HG03066 (cell line): Measurements from ENCODE around the gene FAM98C.
"Not testable (repeated sequence)": the region's sequence is repeated elsewhere in the genome, so short reads cannot be mapped to it uniquely, and the experiment has no call there.

Experiments used
- ATAC-seq: cut with Tn5 transposase; IDR thresholded peaks from one replicate; pipeline ENCODE4 v1.9.1; 2021; ENCODE audit warnings: low read depth; ENCODE audit not compliant: unreplicated experiment

Gene FAM98C

DNA sequence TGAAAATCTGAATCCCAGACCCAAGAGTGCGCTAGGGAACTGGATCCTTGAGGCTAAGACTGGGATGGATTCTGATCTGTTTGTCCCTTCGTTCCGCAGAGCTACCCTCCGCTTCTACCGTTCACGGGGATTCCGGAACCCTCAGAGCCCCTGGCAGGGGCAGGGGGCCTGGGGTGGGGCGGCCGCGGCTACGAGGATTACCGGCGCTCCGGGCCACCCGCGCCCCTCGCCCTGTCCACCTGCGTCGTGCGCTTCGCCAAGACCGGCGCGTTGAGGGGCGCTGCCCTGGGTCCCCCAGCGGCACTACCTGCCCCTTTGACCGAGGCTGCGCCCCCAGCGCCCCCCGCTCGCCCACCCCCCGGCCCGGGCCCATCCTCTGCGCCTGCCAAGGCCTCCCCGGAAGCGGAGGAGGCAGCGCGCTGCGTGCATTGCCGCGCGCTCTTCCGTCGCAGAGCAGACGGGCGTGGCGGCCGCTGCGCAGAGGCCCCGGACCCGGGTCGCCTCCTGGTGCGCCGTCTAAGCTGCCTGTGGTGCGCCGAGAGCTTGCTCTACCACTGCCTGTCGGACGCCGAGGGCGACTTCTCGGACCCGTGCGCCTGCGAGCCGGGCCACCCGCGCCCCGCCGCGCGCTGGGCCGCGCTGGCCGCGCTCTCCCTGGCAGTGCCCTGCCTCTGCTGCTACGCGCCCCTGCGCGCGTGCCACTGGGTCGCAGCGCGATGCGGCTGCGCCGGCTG lies 7.3 kb upstream of the FAM98C start:
- ATAC-seq: no peak

- no peak for ATAC-seq
These were observed 3.8 kb upstream of the FAM98C start for GRCh38 chr19:38399081-38399480.

DNA sequence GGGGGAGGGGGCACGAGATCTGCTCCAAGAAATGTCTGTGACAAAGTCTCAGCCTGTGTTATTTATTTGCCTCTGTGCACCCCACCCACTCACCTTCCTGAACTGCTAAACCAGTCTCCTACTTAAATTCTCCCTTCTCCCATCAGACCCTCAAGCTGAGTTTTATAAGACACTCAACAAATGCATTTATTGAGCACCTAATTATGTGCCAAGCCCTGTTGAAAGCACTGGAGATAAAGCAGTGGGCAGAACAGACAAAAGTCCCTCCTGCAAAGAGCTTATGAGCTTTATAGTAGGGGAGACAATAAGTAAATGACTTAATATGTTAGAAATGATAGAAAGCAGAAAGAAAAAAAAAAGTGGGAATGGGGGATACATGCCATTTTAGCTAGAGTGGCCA lies 3.4 kb upstream of the FAM98C start:
- ATAC-seq: no peak

DNA sequence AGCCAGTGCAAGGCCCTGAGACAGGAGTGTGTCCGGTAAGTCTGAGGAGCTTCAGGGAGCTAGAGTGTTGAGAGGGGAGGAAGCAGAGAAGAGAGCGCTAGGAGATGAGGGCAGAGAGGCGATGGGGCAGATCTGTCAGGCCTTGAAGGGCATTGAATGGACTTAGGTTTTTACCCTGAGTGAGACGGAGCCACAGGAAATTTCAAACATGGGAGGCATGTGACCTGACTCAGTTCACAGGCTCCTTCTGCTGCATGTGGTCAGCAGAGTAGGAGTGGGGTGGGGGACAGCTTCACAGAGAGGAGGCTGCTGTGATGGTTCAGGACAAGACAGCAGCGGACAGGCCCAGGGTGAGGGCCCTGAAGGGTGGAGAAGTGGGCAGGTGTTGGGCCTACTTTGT lies 2.5 kb upstream of the FAM98C start:
- ATAC-seq: no peak

DNA sequence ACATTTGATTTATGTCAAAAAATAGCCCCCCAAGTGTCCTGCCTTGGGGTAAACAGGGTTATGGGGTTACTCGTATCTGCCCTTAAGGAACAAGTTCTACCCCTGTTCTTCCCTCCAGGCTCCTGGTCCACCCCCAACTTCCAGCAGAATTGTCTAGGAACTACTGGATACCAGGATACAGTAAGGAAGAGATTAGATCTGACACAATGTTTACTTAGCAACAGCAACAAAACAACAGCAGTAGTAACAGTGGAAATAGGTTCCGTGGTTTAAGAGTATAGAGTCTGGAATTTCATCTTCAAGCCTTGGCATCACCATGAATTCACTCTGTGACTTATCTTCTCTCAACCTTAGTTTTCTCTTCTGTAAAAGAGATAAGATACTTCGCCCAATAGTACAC lies 1.7 kb upstream of the FAM98C start:
- no peak for ATAC-seq

DNA sequence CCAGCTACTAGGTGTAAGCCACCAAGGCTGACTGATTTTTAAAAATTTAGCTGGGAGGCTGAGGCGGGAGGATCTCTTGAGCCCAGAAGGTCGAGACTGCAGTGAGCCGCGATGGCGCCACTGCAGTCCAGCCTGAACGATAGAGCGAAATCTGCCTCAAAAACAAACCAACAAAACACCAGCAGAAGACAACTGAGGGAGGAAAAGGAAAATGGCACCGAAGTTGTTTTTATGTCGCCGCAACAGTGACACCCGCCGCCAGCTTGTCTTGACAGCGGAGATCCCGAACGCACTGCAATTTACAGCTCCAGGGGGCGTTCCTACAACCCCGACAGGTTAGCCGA lies 298 bp upstream of the FAM98C start:
- peak; percentile 8 for ATAC-seq

DNA sequence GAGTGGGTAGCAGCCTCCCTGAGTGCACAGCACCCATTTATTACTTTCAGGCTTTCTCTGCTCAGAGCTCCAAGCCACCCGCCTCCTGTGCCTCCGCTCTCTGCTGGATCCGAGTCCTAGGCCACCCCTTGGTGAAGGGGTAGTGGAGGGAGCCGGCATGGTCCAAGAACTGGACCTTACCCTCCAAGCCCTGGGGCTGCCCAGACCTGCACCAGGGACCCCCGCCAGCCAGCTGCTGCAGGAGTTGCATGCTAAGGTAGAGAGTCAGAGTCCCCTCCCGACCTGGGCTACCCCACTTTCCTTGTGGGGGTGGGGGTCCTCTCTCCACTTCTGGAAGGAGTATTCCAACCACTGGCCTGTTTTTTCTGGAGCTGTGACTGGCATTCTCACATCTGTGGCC lies 2.0 kb downstream of the FAM98C start:
- no peak for ATAC-seq

DNA sequence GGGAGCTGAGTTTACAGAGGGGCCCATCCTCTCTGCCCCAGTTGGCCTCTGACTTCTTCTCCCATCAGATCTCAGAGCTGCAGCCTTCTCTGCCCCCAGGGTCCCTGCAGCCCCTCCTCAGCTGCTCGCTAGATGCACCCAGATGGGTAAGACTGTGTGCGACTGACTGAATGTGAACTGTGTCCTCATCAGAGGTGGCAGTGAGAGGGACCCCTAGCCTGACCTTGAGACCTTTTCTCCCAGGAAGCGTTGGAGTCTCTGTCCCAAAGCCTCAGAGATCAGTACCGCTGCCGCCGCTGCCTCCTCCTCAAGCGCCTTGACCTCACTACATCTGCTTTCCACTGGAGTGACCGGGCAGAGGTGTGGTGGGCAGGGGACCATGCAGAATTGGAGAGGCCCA lies 2.4 kb downstream of the FAM98C start:
- ATAC-seq: no peak

DNA sequence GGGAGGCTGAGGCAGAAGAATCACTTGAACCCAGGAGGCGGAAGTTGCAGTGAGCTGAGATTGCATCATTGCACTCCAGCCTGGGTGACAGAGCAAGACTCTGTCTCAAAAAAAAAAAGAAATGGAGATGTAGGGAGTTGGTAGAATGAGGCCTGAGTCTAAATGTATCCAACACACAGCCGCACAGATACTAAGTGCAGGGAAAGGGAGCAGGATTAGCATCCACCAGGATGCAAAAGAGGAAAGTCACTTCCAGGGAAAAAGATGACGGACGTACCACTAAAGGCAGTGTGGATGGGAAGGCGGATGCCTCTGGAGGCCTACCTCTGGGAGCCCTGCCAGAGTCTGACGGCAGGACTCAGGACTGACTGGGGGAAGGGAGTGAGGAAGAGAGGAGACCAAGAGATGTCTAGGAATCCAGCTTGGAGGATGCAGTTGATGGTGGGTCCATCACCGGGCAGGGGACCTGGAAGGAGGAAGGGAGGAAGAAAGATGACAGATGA lies 6.8 kb downstream of the FAM98C start:
- no peak for ATAC-seq

DNA sequence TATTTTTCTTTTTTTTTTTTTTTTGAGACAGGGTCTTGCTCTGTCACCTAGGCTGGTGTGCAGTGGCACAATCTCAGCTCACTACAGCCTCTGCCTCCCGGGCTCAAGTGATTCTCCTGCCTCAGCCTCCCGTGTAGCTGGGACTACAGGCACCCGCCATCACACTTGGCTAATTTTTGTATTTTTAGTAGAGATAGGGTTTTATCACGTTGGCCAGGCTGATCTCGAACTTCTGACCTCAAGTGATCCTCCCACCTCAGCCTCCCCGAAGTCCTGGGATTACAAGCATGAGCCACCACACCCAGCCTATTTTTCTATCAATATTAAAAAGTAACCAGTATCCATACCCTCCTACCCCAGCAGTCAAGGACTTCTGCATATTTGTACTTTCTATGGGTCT lies 7.5 kb downstream of the FAM98C start:
- ATAC-seq: not testable (repeated sequence)

DNA sequence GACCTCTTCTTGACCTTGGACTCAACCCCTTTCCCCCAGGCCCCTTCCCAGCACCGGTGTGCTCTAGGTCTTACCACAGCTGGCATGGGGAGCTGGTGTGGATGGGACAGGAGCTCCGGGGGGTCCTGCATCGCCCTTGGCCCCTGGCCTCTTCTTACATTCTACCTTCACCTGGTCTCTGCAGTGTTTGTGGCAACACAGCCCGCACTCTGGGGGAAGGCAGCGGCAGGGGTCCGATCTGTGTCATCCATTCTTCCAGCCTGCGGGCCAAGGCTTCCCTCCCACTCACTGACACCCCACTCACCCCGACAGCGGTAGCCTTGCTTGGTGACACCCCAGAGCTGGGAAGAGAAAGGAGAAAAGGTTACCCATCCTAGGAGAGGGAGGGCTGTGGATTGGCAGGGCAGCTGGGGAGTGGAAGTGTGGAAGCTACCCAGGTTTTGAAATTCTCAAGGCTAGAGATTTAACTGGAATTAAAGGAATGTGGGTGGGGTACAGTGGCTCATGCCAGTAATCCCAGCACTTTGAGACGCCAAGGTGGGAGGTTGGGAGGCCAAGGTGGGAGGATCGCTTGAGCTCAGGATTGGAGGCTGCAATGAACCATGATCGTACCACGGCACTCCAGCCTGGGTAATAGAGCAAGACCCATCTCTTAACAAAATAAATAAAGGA lies 8.3 kb downstream of the FAM98C start:
- ATAC-seq: no peak

DNA sequence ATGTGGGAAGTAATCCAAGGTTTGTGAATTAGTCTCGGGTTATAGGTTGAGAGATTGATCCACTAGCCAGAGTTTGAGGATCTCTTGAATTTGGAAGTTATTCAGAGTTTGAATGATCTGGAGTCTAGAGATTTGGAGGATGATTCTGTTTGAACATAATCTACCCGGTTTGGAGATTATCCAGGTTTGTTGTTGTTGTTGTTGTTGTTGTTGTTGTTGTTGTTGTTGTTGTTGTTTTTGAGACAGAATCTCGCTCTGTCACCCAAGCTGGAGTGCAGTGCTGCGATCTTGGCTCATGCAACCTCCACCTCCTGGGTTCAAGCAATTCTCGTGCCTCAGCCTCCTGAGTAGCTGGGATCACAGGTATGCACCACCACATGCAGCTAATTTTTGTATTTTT lies 9.0 kb downstream of the FAM98C start:
- ATAC-seq: not testable (repeated sequence)

GRCh38 chr19:38412491-38412890 lies 9.6 kb downstream of the FAM98C start:
- ATAC-seq: no peak

DNA sequence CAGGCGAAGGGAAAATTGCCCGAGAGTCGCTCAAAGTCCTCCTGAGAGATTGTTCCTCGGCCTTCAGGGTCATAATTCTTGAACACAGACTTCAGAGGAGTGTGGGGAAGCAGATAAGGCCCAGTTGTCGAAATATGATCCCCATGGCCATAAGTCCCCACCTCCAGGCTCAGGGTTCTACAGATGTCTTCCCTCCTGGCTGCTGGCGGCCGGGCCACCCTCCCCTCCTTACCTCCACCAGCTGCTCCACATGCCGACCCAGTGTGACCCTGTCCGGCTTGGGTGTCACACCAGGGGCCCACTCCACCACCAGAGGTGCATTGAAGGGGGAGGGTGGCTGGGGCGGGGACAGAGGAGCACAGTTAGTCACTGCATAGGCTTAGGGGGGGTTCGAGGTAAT lies 10.1 kb downstream of the FAM98C start:
- ATAC-seq: no peak

- no peak for ATAC-seq
These were observed 10.5 kb downstream of the FAM98C start for GRCh38 chr19:38413416-38413815.

DNA sequence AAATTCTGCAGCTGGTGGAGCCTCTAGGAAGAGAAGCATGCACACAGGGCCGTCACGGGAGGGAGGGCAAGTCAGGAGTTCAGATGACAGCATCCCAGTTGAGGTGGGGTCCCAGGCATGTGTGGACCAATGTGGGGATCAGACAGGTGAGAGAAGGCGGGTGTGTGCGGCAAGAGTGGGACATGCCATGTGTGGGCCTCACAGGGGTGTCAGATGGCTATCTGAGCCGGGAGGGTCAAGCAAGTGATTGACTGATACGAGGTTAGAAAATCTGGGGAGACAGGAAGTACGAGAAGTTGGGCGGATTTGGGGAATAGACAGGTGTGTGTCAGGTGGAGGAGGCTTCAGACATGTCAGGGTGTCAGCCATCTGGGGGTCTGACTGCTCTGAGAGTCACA lies 14.3 kb downstream of the FAM98C start:
- no peak for ATAC-seq

GRCh38 chr19:38417544-38418506 lies 14.9 kb downstream of the FAM98C start:
- no peak for ATAC-seq

GRCh38 chr19:38420935-38421334 lies 18.0 kb downstream of the FAM98C start:
- no peak for ATAC-seq

GRCh38 chr19:38421856-38422255 lies 19.0 kb downstream of the FAM98C start:
- no peak for ATAC-seq

DNA sequence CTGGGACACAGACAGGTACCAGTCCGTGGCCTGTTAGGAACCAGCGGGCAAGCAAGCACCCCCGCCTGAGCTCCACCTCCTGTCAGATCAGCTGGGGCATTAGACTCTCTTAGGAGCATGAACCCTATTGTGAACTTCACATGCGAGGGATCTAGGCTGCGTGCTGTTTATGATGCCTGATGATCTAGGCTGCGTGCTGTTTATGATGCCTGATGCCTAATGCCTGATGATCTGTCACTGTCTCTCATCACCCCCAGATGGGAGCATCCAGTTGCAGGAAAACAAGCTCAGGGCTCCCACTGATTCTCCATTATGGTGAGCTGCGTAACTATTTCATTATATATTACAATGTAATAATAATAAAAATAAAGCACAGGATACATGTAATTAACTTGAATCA lies 19.5 kb downstream of the FAM98C start:
- ATAC-seq: no peak

DNA sequence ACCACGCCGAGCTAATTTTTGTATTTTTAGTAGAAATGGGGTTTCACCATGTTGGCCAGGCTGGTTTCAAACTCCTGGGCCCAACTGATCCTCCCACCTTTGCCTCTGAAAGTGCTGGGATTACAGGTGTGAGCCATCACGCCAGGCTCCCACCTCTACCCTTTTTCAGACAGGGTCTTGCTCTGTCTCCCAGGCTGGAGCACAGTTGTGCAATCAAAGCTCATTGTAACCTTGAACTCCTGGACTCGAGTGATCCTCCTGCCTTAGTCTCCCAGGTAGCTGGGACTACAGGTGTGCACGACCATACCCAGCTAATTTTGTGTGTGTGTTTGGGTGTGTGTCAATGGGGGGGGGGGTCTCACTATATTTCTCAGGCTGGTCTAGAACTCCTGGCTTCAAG lies 21.4 kb downstream of the FAM98C start:
- no peak for ATAC-seq
